Tibial nerve (tissue), 4 donors: Measurements from ENCODE around the gene SNRPB.

Source experiments
- EP300 ChIP-seq, 2 donors: sonication (generic); formaldehyde crosslinking; IDR thresholded peaks; one replicate each; pipeline ENCODE4 v1.6.1; 2017; ENCODE audit warnings: antibody characterized with exemption in 2 of 2, mild to moderate bottlenecking in 1 of 2
- POLR2A ChIP-seq, 2 donors: fragments of 450-650 bp; IDR thresholded peaks; one replicate each; pipeline ENCODE4 v1.6.1; 2017; ENCODE audit warnings: antibody characterized with exemption in 2 of 2, mild to moderate bottlenecking in 2 of 2, moderate library complexity in 2 of 2
- TF ChIP-seq, protein P1 (sequence below), 5 experiments: fragments of 200-600 bp in 3 of 5; fragments of 450-650 bp in 2 of 5; sonication (generic) in 3 of 5; IDR thresholded peaks; one replicate each; pipeline ENCODE4 v1.5.1; 2016 to 2019; ENCODE audit warnings: antibody characterized with exemption in 5 of 5, mild to moderate bottlenecking in 3 of 5, moderate library complexity in 2 of 5

DNA sequence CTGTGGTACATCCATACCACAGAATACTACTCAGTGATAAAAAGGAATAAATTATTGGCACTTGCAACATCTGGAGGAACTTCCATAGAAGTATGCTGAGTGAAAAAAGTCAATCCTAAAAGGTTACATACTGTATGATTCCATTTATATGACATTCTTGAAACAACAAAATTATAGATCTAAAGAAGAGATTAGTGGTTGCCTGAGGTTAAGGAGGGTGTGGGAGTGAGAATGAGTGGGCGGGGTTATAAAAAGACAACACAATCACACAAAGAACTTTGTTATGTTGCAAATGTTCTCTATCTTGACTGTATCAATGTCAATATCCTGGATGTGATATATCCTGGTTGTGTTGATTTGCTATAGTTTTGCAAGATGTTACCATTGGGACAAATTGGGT, 21.2 kb downstream of the SNRPB start:
- TF ChIP-seq, protein P1, sequence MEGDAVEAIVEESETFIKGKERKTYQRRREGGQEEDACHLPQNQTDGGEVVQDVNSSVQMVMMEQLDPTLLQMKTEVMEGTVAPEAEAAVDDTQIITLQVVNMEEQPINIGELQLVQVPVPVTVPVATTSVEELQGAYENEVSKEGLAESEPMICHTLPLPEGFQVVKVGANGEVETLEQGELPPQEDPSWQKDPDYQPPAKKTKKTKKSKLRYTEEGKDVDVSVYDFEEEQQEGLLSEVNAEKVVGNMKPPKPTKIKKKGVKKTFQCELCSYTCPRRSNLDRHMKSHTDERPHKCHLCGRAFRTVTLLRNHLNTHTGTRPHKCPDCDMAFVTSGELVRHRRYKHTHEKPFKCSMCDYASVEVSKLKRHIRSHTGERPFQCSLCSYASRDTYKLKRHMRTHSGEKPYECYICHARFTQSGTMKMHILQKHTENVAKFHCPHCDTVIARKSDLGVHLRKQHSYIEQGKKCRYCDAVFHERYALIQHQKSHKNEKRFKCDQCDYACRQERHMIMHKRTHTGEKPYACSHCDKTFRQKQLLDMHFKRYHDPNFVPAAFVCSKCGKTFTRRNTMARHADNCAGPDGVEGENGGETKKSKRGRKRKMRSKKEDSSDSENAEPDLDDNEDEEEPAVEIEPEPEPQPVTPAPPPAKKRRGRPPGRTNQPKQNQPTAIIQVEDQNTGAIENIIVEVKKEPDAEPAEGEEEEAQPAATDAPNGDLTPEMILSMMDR (IDR thresholded peaks at IDR 0.05): no peak
- no peak for TF ChIP-seq EP300 (IDR thresholded peaks at IDR 0.05)
- TF ChIP-seq POLR2A (IDR thresholded peaks at IDR 0.05): no peak
